PC-3 (cell line): ENCODE results near the gene GADD45B. TPM values are rescaled to one million over a fixed set of nuclear protein-coding genes. Genes with fewer than 3 reads are reported as not detected.

ENCODE experiments used
- ATAC-seq: fragments of 200-7000 bp; cut with Tn5 transposase; 2 replicates; pipeline ENCODE4 v1.9.1; 2020; ENCODE audit warnings: mild to moderate bottlenecking, moderate library complexity
- BruUV-seq: library from RNA; stranded (reverse); fragments of 400-500 nt; replicated peaks from 2 replicates; lab custom pipeline; 2021; lab: Mats Ljungman, UMichigan
- CTCF ChIA-PET: fragments of 300-600 bp; sonication (Branson Sonifier 250); formaldehyde crosslinking; loops from one replicate; lab custom pipeline; 2022; ENCODE audit warnings: antibody characterized with exemption; lab: Charles Lee
- POLR2A ChIA-PET: fragments of 300-600 bp; sonication (Branson Sonifier 250); formaldehyde crosslinking; loops from one replicate; lab custom pipeline; 2022; ENCODE audit warnings: antibody characterized with exemption; ENCODE audit not compliant: unreplicated experiment; lab: Charles Lee
- DNase-seq: peaks from one replicate; pipeline ENCODE4 v3.0.0-alpha.2; 2015
- H2AFZ ChIP-seq: fragments of 300-600 bp; sonication (generic); 2 replicates; pipeline ENCODE4 v1.6.0; 2016; ENCODE audit warnings: antibody characterized with exemption, low read length
- H3F3A ChIP-seq: fragments of 300-600 bp; sonication (generic); one replicate; pipeline ENCODE4 v1.6.0; 2017; ENCODE audit warnings: antibody characterized with exemption, low read length, control low read depth, mild to moderate bottlenecking; ENCODE audit not compliant: unreplicated experiment
- H3K27ac ChIP-seq: fragments of 300-600 bp; sonication (generic); 2 replicates; pipeline ENCODE4 v1.5.1; 2016; ENCODE audit warnings: mild to moderate bottlenecking, low read length
- H3K27me3 ChIP-seq: fragments of 300-600 bp; sonication (generic); 2 replicates; pipeline ENCODE4 v1.6.1; 2016; ENCODE audit warnings: low read length, mixed read lengths
- H3K36me3 ChIP-seq: fragments of 300-600 bp; sonication (generic); 2 replicates; pipeline ENCODE4 v1.6.1; 2016; ENCODE audit warnings: low read depth, mixed run types, low read length, mixed read lengths
- H3K4me1 ChIP-seq: fragments of 300-600 bp; sonication (generic); 2 replicates; pipeline ENCODE4 v1.5.1; 2016; ENCODE audit warnings: low read length; ENCODE audit not compliant: insufficient read depth
- H3K4me2 ChIP-seq: fragments of 300-600 bp; sonication (generic); 2 replicates; pipeline ENCODE4 v1.6.0; 2016; ENCODE audit warnings: low read length
- H3K4me3 ChIP-seq: fragments of 300-600 bp; sonication (generic); 2 replicates; pipeline ENCODE4 v1.5.1; 2016; ENCODE audit warnings: mild to moderate bottlenecking, low read length, mixed read lengths
- H3K79me2 ChIP-seq: fragments of 300-600 bp; sonication (generic); 2 replicates; pipeline ENCODE4 v1.6.1; 2017; ENCODE audit warnings: low read length, mixed read lengths
- H3K9ac ChIP-seq: fragments of 300-600 bp; sonication (generic); 2 replicates; pipeline ENCODE4 v1.6.0; 2016; ENCODE audit warnings: mild to moderate bottlenecking, low read length
- H3K9me2 ChIP-seq: fragments of 300-600 bp; sonication (generic); replicated peaks from 2 replicates; pipeline ENCODE4 v1.6.1; 2016; ENCODE audit warnings: mixed run types, low read length, mixed read lengths
- H3K9me3 ChIP-seq: fragments of 300-600 bp; sonication (generic); 2 replicates; pipeline ENCODE4 v1.6.1; 2016; ENCODE audit warnings: low read length, mixed read lengths
- H4K20me1 ChIP-seq: fragments of 300-600 bp; sonication (generic); 2 replicates; pipeline ENCODE4 v1.6.1; 2016; ENCODE audit warnings: low read length, mixed read lengths
- EZH2 ChIP-seq: fragments of 300-600 bp; sonication (generic); IDR thresholded peaks from one replicate; pipeline ENCODE4 v1.6.1; 2017; ENCODE audit warnings: antibody characterized with exemption, mild to moderate bottlenecking, low read length; ENCODE audit not compliant: unreplicated experiment
- EZH2phosphoT487 ChIP-seq: fragments of 300-600 bp; sonication (generic); IDR thresholded peaks from 2 replicates; pipeline ENCODE4 v1.6.1; 2018; ENCODE audit warnings: mild to moderate bottlenecking, antibody characterized with exemption, low read length, borderline replicate concordance
- intact Hi-C: fragments of 100-400 bp; cut with micrococcal nuclease; formaldehyde crosslinking; loops from 2 replicates; pipeline ENCODE4 v1.9.0; 2023
- total RNA-seq: library from RNA; depleted of rRNA; stranded (reverse); fragments of >200 nt; gene quantifications from 2 replicates; pipeline ENCODE4 v1.2.3, GENCODE V29; 2014
- TF ChIP-seq, protein P1 (sequence below): fragments of 300-600 bp; sonication (generic); conservative IDR thresholded peaks from 2 replicates; pipeline ENCODE4 v1.5.1; 2017; ENCODE audit warnings: antibody characterized with exemption, low read depth, mild to moderate bottlenecking, low read length

Gene GADD45B
- total RNA-seq, 1 experiment from 2014 or later = 137 TPM

- intact Hi-C loops = no loop called here
- Histone ChIP-seq H3K4me1 (peaks cover 5% of the 10 kb centered on the region; the same call in 1 of the 2 replicates), H3K9me3 (no peaks in the 10 kb centered on the region), H3K27me3 (no peaks in the 10 kb centered on the region), H4K20me1 (no peaks in the 10 kb centered on the region), H3K4me3 (no peak overlapping the region), H3K9me2 (no peaks in the 10 kb centered on the region), H3K79me2 (peaks cover 1% of the 10 kb centered on the region), H3K9ac (no peak overlapping the region), H2AFZ (no peak overlapping the region), H3K36me3 (no peaks in the 10 kb centered on the region), H3K4me2 (no peak overlapping the region), H3K27ac (no peak overlapping the region), H3F3A (no peaks in the 10 kb centered on the region)
- no peak for TF ChIP-seq EZH2
- TF ChIP-seq, protein P1, sequence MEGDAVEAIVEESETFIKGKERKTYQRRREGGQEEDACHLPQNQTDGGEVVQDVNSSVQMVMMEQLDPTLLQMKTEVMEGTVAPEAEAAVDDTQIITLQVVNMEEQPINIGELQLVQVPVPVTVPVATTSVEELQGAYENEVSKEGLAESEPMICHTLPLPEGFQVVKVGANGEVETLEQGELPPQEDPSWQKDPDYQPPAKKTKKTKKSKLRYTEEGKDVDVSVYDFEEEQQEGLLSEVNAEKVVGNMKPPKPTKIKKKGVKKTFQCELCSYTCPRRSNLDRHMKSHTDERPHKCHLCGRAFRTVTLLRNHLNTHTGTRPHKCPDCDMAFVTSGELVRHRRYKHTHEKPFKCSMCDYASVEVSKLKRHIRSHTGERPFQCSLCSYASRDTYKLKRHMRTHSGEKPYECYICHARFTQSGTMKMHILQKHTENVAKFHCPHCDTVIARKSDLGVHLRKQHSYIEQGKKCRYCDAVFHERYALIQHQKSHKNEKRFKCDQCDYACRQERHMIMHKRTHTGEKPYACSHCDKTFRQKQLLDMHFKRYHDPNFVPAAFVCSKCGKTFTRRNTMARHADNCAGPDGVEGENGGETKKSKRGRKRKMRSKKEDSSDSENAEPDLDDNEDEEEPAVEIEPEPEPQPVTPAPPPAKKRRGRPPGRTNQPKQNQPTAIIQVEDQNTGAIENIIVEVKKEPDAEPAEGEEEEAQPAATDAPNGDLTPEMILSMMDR = no peak
- TF ChIP-seq EZH2phosphoT487 = no peak
- no TSS peak for BruUV-seq
- ATAC-seq (no peak), DNase-seq (no peak)
- ChIA-PET POLR2A (no interaction called here), CTCF (no interaction called here)
These were observed 7.7 kb downstream of the GADD45B start for GRCh38 chr19:2483484-2484151.

GRCh38 chr19:2484178-2484937, 8.4 kb downstream of the GADD45B start:
- Histone ChIP-seq H3K9me2 (no peaks in the 10 kb centered on the region), H3K9me3 (no peaks in the 10 kb centered on the region), H3F3A (no peaks in the 10 kb centered on the region), H3K4me3 (no peak overlapping the region), H3K27ac (no peak overlapping the region), H3K9ac (no peak overlapping the region), H2AFZ (no peak overlapping the region), H4K20me1 (no peaks in the 10 kb centered on the region), H3K4me2 (no peak overlapping the region), H3K27me3 (no peaks in the 10 kb centered on the region), H3K36me3 (no peaks in the 10 kb centered on the region), H3K4me1 (no peaks in the 10 kb centered on the region; the same call in 1 of the 2 replicates), H3K79me2 (no peaks in the 10 kb centered on the region)
- ATAC-seq (no peak), DNase-seq (no peak)
- ChIA-PET CTCF (no interaction called here), POLR2A (interaction anchor here (0.6 to 0.8 kb wide), 2 partner anchors 35 to 55 kb away, joined by 6 to 26 read pairs; no protein-coding TSS in a partner anchor)
- intact Hi-C loops = no loop called here
- TF ChIP-seq EZH2phosphoT487 (no peak), EZH2 (no peak)
- TF ChIP-seq, protein P1 = no peak
- no TSS peak for BruUV-seq
